ENCODE data around the gene GIMAP4.

GIMAP4 gene

DNA sequence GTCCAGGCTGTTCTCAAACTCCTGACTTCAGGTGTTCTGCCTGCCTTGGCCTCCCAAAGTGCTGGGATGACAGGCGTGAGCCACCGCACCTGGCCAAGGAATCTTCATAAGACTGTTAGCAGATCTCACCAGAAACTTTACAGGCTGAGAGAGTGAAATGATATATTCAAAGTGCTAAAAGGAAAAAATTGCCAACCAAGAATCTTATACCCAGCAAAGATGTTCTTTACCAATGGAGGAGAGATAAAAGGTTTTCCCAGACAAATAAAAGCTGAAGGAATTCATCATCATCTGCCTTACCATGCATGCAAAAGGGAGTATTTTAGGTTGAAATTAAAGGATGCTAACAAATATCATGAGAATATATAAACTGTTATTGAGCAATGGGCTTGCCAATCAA, 28.9 kb upstream of the GIMAP4 start:
- no peak overlapping the region for H3K4me3 Mint-ChIP-seq
- no peaks in the 10 kb centered on the region for H3K4me1 Mint-ChIP-seq
- no peaks in the 10 kb centered on the region for H3K36me3 Mint-ChIP-seq (ENCODE audit: low read depth)
- no peak overlapping the region for H3K27ac Mint-ChIP-seq
- H3K27me3 Mint-ChIP-seq (ENCODE audit: low read depth), result no peaks in the 10 kb centered on the region
- H3K9me3 Mint-ChIP-seq, result peaks cover 52% of the 10 kb centered on the region
- TF ChIP-seq, protein P1, sequence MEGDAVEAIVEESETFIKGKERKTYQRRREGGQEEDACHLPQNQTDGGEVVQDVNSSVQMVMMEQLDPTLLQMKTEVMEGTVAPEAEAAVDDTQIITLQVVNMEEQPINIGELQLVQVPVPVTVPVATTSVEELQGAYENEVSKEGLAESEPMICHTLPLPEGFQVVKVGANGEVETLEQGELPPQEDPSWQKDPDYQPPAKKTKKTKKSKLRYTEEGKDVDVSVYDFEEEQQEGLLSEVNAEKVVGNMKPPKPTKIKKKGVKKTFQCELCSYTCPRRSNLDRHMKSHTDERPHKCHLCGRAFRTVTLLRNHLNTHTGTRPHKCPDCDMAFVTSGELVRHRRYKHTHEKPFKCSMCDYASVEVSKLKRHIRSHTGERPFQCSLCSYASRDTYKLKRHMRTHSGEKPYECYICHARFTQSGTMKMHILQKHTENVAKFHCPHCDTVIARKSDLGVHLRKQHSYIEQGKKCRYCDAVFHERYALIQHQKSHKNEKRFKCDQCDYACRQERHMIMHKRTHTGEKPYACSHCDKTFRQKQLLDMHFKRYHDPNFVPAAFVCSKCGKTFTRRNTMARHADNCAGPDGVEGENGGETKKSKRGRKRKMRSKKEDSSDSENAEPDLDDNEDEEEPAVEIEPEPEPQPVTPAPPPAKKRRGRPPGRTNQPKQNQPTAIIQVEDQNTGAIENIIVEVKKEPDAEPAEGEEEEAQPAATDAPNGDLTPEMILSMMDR (IDR thresholded peaks at IDR 0.05; ENCODE audit: unreplicated experiment in 3 of 3), result no peak

DNA sequence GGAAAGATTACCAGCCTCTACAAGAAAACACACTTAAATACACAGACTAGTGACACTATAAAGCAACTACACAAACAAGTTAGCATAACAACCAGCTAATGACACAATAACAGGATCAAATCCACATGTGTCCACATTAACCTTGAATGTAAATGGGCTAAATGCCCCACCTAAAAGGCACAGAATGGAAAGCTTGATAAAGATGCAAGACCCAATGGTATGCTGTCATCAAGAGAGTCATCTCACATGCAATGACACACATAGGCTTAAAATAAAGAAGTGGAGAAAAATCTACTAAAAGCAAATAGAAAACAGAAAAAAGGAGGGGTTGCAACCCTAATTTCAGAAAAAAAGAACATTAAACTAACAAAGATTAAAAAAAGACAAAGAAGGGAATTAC, 14.0 kb upstream of the GIMAP4 start:
- Mint-ChIP-seq H3K27ac (no peak overlapping the region), H3K36me3 (ENCODE audit: low read depth) (no peaks in the 10 kb centered on the region), H3K27me3 (ENCODE audit: low read depth) (peaks cover 10% of the 10 kb centered on the region), H3K4me1 (no peaks in the 10 kb centered on the region), H3K9me3 (peaks cover 40% of the 10 kb centered on the region), H3K4me3 (no peak overlapping the region)
- TF ChIP-seq, protein P1 (IDR thresholded peaks at IDR 0.05; ENCODE audit: unreplicated experiment in 3 of 3), result no peak

- Mint-ChIP-seq H3K27ac (no peak overlapping the region), H3K4me1 (no peaks in the 10 kb centered on the region), H3K27me3 (ENCODE audit: low read depth) (peaks cover 5% of the 10 kb centered on the region), H3K36me3 (ENCODE audit: low read depth) (no peaks in the 10 kb centered on the region), H3K4me3 (no peak overlapping the region), H3K9me3 (peaks cover 50% of the 10 kb centered on the region)
- TF ChIP-seq, protein P1 (IDR thresholded peaks at IDR 0.05; ENCODE audit: unreplicated experiment in 3 of 3), result no peak
These were observed 10.6 kb upstream of the GIMAP4 start for GRCh38 chr7:150556521-150557138.

- peaks cover 31% of the 10 kb centered on the region for H3K9me3 Mint-ChIP-seq
- no peak overlapping the region for H3K27ac Mint-ChIP-seq
- H3K4me1 Mint-ChIP-seq, result peaks cover 11% of the 10 kb centered on the region
- no peaks in the 10 kb centered on the region for H3K36me3 Mint-ChIP-seq (ENCODE audit: low read depth)
- H3K27me3 Mint-ChIP-seq (ENCODE audit: low read depth), result no peaks in the 10 kb centered on the region
- TF ChIP-seq, protein P1 (IDR thresholded peaks at IDR 0.05; ENCODE audit: unreplicated experiment in 3 of 3), result no peak
- no peak overlapping the region for H3K4me3 Mint-ChIP-seq
These were observed 6.7 kb upstream of the GIMAP4 start for GRCh38 chr7:150560486-150560885.

DNA sequence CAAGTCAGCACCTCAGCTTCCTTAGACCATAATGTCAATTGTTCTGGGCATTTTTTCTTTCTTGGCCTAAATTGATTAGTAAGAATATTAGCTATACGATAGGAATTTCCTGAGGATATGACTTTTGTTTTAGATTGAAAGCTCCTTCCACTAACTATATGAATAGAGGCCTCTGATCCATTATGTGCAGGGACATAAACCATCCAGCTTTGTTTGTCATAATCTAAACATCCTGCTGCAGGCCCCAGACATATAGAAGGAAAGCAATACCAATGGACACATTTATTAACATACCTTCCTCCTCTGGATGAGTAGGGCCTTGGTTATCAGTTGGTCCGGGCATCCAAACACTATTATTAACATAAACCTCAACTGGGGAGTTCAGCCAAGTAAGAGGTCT, 4.3 kb upstream of the GIMAP4 start:
- Mint-ChIP-seq H3K4me1 (peaks cover 11% of the 10 kb centered on the region), H3K27me3 (ENCODE audit: low read depth) (no peaks in the 10 kb centered on the region), H3K9me3 (peaks cover 26% of the 10 kb centered on the region), H3K36me3 (ENCODE audit: low read depth) (no peaks in the 10 kb centered on the region), H3K4me3 (no peak overlapping the region), H3K27ac (no peak overlapping the region)
- TF ChIP-seq, protein P1 (IDR thresholded peaks at IDR 0.05; ENCODE audit: unreplicated experiment in 3 of 3), result no peak

GRCh38 chr7:150564006-150564405, 3.2 kb upstream of the GIMAP4 start:
- no peaks in the 10 kb centered on the region for H3K36me3 Mint-ChIP-seq (ENCODE audit: low read depth)
- H3K4me3 Mint-ChIP-seq, result no peak overlapping the region
- peaks cover 11% of the 10 kb centered on the region for H3K4me1 Mint-ChIP-seq
- peak overlapping the region in 2 of 3 experiments; percentile 1 to 22 for H3K27ac Mint-ChIP-seq
- TF ChIP-seq, protein P1 (IDR thresholded peaks at IDR 0.05; ENCODE audit: unreplicated experiment in 3 of 3), result no peak
- H3K9me3 Mint-ChIP-seq, result peaks cover 16% of the 10 kb centered on the region
- no peaks in the 10 kb centered on the region for H3K27me3 Mint-ChIP-seq (ENCODE audit: low read depth)
